Measurements from ENCODE around the gene ALPP.

Gene ALPP

DNA sequence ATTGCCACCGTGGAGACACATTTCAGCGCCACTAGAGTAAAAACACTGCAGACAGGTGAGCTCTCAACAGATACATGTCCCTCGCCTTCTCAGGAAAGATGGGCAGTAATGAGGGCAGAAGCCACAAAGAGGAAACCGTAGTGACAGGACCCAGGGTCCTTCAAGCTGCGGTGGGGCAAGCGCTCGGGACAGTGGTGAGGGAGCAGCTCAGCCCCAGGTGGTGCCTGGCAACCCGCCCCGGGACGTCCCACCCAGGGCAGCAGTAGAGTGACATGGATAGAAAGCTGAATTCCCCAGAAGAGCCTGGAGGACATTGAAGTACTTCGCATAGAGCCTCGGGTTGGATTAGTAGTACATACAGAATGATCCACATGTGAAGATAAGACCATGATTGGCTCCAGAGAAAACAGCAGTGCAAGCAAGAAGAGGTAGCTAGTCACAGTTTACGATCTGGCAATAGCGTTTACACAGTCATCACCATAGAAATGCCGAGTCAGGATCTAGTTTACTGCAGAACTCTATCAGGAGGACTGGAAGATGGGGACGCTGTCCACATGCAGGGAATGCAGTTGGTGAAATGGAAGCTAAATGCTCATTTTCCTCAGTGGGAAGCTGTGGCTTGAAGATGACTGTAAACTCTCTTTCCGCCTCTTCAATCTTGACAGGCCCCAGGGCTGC lies 37.4 kb upstream of the ALPP start:
- H3K36me3 ChIP-seq (ENCODE audit: low read length) = no peaks in the 10 kb centered on the region
- H3K9me2 ChIP-seq (replicated peaks; ENCODE audit: insufficient read depth, low read length) = no peaks in the 10 kb centered on the region
- H2AFZ ChIP-seq (ENCODE audit: low read depth, low read length, severe bottlenecking) = no peak overlapping the region
- H3K4me2 ChIP-seq (ENCODE audit: low read depth, low read length, poor library complexity, severe bottlenecking) = no peak overlapping the region
- no peak overlapping the region for H3K4me3 ChIP-seq (ENCODE audit: insufficient read depth, low read length, poor library complexity, severe bottlenecking)
- no peaks in the 10 kb centered on the region for H3F3A ChIP-seq (ENCODE audit: insufficient read depth)
- no peaks in the 10 kb centered on the region for H3K9me3 ChIP-seq (ENCODE audit: insufficient read depth, low read length)
- no peak overlapping the region for H3K9ac ChIP-seq (ENCODE audit: low read length)
- H3K27me3 ChIP-seq (ENCODE audit: low read length) = no peaks in the 10 kb centered on the region
- no peak overlapping the region for H3K27ac ChIP-seq (ENCODE audit: low read depth, low read length)
- H3K79me2 ChIP-seq (ENCODE audit: insufficient read depth, low read length) = no peaks in the 10 kb centered on the region
- TF ChIP-seq EZH2phosphoT487 (conservative IDR thresholded peaks at IDR 0.05; ENCODE audit: low read length) = no peak
- TF ChIP-seq CTCF (IDR thresholded peaks at IDR 0.05; ENCODE audit: insufficient read depth, low read length, poor library complexity, severe bottlenecking) = no peak
- no peaks in the 10 kb centered on the region for H4K20me1 ChIP-seq (ENCODE audit: low read depth, low read length)

GRCh38 chr2:232341739-232342126 lies 36.8 kb upstream of the ALPP start:
- H3K9me3 ChIP-seq (ENCODE audit: insufficient read depth, low read length) = no peaks in the 10 kb centered on the region
- no peaks in the 10 kb centered on the region for H4K20me1 ChIP-seq (ENCODE audit: low read depth, low read length)
- no peaks in the 10 kb centered on the region for H3K27me3 ChIP-seq (ENCODE audit: low read length)
- TF ChIP-seq CTCF (IDR thresholded peaks at IDR 0.05; ENCODE audit: insufficient read depth, low read length, poor library complexity, severe bottlenecking) = no peak
- no peak for TF ChIP-seq EZH2phosphoT487 (conservative IDR thresholded peaks at IDR 0.05; ENCODE audit: low read length)
- no peaks in the 10 kb centered on the region for H3K79me2 ChIP-seq (ENCODE audit: insufficient read depth, low read length)
- H3K36me3 ChIP-seq (ENCODE audit: low read length) = no peaks in the 10 kb centered on the region
- no peak overlapping the region for H3K4me2 ChIP-seq (ENCODE audit: low read depth, low read length, poor library complexity, severe bottlenecking)
- no peaks in the 10 kb centered on the region for H3K9me2 ChIP-seq (replicated peaks; ENCODE audit: insufficient read depth, low read length)
- no peak overlapping the region for H3K27ac ChIP-seq (ENCODE audit: low read depth, low read length)
- H3K4me3 ChIP-seq (ENCODE audit: insufficient read depth, low read length, poor library complexity, severe bottlenecking) = no peak overlapping the region
- no peaks in the 10 kb centered on the region for H3F3A ChIP-seq (ENCODE audit: insufficient read depth)
- no peak overlapping the region for H3K9ac ChIP-seq (ENCODE audit: low read length)
- no peak overlapping the region for H2AFZ ChIP-seq (ENCODE audit: low read depth, low read length, severe bottlenecking)

GRCh38 chr2:232342635-232343565 lies 35.7 kb upstream of the ALPP start:
- Histone ChIP-seq H3K27ac (ENCODE audit: low read depth, low read length) (no peak overlapping the region), H3K9me2 (replicated peaks; ENCODE audit: insufficient read depth, low read length) (no peaks in the 10 kb centered on the region), H3K4me3 (ENCODE audit: insufficient read depth, low read length, poor library complexity, severe bottlenecking) (no peak overlapping the region), H3F3A (ENCODE audit: insufficient read depth) (no peaks in the 10 kb centered on the region), H2AFZ (ENCODE audit: low read depth, low read length, severe bottlenecking) (no peak overlapping the region), H3K9ac (ENCODE audit: low read length) (no peak overlapping the region), H3K4me2 (ENCODE audit: low read depth, low read length, poor library complexity, severe bottlenecking) (no peak overlapping the region), H3K36me3 (ENCODE audit: low read length) (no peaks in the 10 kb centered on the region), H4K20me1 (ENCODE audit: low read depth, low read length) (no peaks in the 10 kb centered on the region), H3K9me3 (ENCODE audit: insufficient read depth, low read length) (no peaks in the 10 kb centered on the region), H3K27me3 (ENCODE audit: low read length) (no peaks in the 10 kb centered on the region), H3K79me2 (ENCODE audit: insufficient read depth, low read length) (no peaks in the 10 kb centered on the region)
- no peak for TF ChIP-seq EZH2phosphoT487 (conservative IDR thresholded peaks at IDR 0.05; ENCODE audit: low read length)
- TF ChIP-seq CTCF (IDR thresholded peaks at IDR 0.05; ENCODE audit: insufficient read depth, low read length, poor library complexity, severe bottlenecking) = no peak

Data from SU-DHL-6 (cell line).